ENCODE measurements around the gene LSM5. TPM values are rescaled to one million over a fixed set of nuclear protein-coding genes. Genes with fewer than 3 reads are reported as not detected.

Gene LSM5
- total RNA-seq, 1 donor from 2014 or later: 88.5 TPM

Other genes with a start within 250 kb of the LSM5 start
- 40.8 and 43.9 TPM in 2 replicates for gene AVL9, start 5.1 kb upstream of the LSM5 start, total RNA-seq

All from activated T-helper 2 cell treated with anti-CD3 and anti-CD28 coated beads, Interferon-gamma antibody, Interleukin-2, Interleukin-4, amounts not matched to agents 10 μg/mL and 5 μg/mL and 100 μg/mL, durations not matched to agents 14 hours and 24 hours and 36 hours (primary cell).